Parathyroid adenoma (tissue), 2 donors: ENCODE results near the gene HOXB3.

Experiments used
- H2AFZ ChIP-seq: fragments of 300-600 bp; sonication (generic); one replicate; pipeline ENCODE4 v1.7.0; 2017; ENCODE audit warnings: antibody characterized with exemption, mild to moderate bottlenecking
- H3K27ac ChIP-seq: fragments of 300-600 bp; sonication (generic); one replicate; pipeline ENCODE4 v1.7.0; 2017
- H3K27me3 ChIP-seq: fragments of 300-600 bp; sonication (generic); one replicate; pipeline ENCODE4 v1.7.0; 2017; ENCODE audit warnings: low read length; ENCODE audit not compliant: control insufficient read depth, insufficient read depth
- H3K36me3 ChIP-seq: fragments of 300-600 bp; sonication (generic); one replicate; pipeline ENCODE4 v1.7.0; 2017; ENCODE audit warnings: low read length; ENCODE audit not compliant: control insufficient read depth, insufficient read depth
- H3K4me1 ChIP-seq: fragments of 300-600 bp; sonication (generic); one replicate; pipeline ENCODE4 v1.7.0; 2017; ENCODE audit warnings: control low read depth
- H3K4me2 ChIP-seq: fragments of 300-600 bp; sonication (generic); one replicate; pipeline ENCODE4 v1.7.0; 2017; ENCODE audit warnings: low read length
- H3K4me3 ChIP-seq: fragments of 300-600 bp; sonication (generic); one replicate; pipeline ENCODE4 v1.7.0; 2017; ENCODE audit warnings: low read depth, low read length
- H3K79me2 ChIP-seq: fragments of 300-600 bp; sonication (generic); one replicate; pipeline ENCODE4 v1.7.0; 2017; ENCODE audit warnings: control low read depth
- H3K9ac ChIP-seq: fragments of 300-600 bp; sonication (generic); one replicate; pipeline ENCODE4 v1.7.0; 2017; ENCODE audit warnings: mild to moderate bottlenecking
- H3K9me3 ChIP-seq: fragments of 300-600 bp; sonication (generic); one replicate; pipeline ENCODE4 v1.7.0; 2017; ENCODE audit warnings: low read length; ENCODE audit not compliant: control insufficient read depth
- TF ChIP-seq, protein P1 (sequence below): fragments of 300-600 bp; sonication (generic); IDR thresholded peaks from one replicate; pipeline ENCODE4 v1.7.0; 2017; ENCODE audit warnings: antibody characterized with exemption, mild to moderate bottlenecking
- donor health status: primary hyperparathyroidism.

Gene HOXB3

DNA sequence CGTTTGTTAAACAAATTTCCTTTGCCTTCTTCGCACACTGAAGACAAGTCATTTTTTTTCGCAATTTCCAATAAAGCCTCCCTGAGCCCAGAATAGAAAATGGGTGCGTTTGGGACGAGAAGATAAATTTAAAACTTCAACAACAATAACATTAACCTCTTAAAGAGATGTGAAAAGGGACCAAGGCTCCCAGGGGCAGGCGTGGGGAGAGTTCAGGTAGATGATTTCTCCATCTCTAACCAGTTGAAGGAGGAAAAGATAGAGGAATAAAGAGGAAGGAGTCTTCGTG is 10.6 kb downstream of the HOXB3 start:
- Histone ChIP-seq H3K9me3 (no peaks in the 10 kb centered on the region), H3K4me1 (no peaks in the 10 kb centered on the region), H3K4me2 (no peak overlapping the region), H3K4me3 (no peak overlapping the region), H2AFZ (no peak overlapping the region), H3K36me3 (no peaks in the 10 kb centered on the region), H3K79me2 (no peaks in the 10 kb centered on the region), H3K27me3 (no peaks in the 10 kb centered on the region), H3K27ac (no peak overlapping the region), H3K9ac (no peak overlapping the region)
- TF ChIP-seq, protein P1, sequence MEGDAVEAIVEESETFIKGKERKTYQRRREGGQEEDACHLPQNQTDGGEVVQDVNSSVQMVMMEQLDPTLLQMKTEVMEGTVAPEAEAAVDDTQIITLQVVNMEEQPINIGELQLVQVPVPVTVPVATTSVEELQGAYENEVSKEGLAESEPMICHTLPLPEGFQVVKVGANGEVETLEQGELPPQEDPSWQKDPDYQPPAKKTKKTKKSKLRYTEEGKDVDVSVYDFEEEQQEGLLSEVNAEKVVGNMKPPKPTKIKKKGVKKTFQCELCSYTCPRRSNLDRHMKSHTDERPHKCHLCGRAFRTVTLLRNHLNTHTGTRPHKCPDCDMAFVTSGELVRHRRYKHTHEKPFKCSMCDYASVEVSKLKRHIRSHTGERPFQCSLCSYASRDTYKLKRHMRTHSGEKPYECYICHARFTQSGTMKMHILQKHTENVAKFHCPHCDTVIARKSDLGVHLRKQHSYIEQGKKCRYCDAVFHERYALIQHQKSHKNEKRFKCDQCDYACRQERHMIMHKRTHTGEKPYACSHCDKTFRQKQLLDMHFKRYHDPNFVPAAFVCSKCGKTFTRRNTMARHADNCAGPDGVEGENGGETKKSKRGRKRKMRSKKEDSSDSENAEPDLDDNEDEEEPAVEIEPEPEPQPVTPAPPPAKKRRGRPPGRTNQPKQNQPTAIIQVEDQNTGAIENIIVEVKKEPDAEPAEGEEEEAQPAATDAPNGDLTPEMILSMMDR: no peak

DNA sequence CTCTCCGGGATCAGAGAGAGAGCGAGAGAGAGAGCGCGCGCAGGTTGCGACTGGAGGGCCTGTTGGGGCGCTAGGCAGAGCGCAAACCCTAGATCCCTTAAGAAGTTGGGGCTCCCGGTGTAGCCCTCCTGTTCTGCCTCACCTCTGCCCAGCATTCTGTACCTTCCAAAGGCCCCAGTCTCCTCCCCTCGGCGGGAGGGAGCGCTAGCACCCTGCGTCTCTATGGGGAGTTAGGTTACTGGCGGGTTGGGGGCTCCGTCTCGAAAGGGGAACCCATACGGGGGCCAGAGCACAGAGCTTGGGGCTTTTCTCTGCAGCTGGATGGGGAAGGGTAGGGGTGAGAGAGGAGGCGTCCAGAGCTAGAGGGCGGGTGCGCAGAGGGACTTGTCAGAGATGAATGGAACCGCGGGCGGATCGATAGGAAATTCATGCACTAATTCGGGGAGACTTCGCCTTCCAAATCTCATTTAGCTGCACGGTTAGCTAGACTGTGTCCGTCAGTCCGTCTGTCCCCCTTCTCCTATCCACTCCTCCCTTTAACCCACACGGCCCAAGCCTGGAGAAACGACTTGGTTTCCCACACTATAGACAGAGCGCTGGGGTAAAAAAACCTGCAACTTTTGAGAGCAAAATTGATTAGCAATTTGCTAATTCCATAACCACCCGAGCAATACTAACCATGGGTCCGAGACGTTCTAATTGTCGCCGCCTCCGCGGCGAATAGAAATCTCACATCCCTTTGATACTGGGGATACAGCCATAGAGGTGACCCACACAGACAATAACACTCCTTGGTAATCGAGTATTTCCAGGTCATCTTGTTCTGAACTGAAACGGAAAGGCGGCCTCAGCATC is 11.2 kb downstream of the HOXB3 start:
- Histone ChIP-seq H2AFZ (no peak overlapping the region), H3K36me3 (no peaks in the 10 kb centered on the region), H3K79me2 (no peaks in the 10 kb centered on the region), H3K9ac (no peak overlapping the region), H3K27me3 (no peaks in the 10 kb centered on the region), H3K9me3 (no peaks in the 10 kb centered on the region), H3K4me1 (no peaks in the 10 kb centered on the region), H3K27ac (peak overlapping the region; percentile 17), H3K4me3 (peak overlapping the region; percentile 28), H3K4me2 (peak overlapping the region; percentile 57)
- TF ChIP-seq, protein P1: no peak

DNA sequence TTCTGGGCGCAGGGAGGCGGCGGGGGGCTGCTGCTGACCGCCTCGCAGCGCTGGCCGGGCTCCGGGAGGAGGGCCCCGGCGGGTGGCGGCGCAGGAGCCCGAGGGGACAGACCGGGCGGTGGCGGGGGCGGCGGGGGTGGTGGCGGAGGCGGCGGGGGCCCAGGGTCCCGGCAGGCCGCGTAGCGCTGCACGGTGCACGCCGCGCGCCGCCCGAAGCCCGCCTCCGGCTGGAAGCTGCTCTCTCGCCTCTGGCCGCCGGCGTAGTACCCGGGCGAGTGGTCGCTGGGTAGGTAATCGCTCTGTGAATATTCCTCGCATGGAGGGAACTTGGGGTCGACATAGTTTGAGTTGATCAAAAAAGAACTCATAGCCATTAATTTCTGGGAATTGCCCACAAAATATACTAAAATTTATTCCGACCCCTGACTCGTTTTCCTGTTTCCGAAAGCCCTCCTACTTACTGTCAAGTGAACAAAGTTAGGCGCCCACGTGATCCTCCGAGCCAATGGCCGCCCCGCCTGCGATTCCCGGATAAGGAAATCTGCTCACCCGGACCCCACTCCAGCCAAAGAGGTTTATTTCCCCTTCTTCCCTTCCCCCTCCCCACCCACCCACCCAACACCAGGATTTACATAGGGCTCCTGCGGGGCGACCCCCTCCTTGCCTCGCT is 12.0 kb downstream of the HOXB3 start, which contains the start of gene HOXB4:
Gene HOXB4, minus strand, starts transcription at position 405 of the 670 bp plus-strand sequence. Its CDS starts 31 bp downstream, at position 374.
- Histone ChIP-seq H3K27me3 (no peaks in the 10 kb centered on the region), H3K79me2 (no peaks in the 10 kb centered on the region), H3K9me3 (no peaks in the 10 kb centered on the region), H2AFZ (no peak within 1 kb of the TSS), H3K4me3 (peak within 1 kb of the TSS; percentile 75), H3K4me2 (peak within 1 kb of the TSS; percentile 82), H3K27ac (peak within 1 kb of the TSS; percentile 17), H3K9ac (no peak within 1 kb of the TSS), H3K36me3 (no peaks in the 10 kb centered on the region), H3K4me1 (no peaks in the 10 kb centered on the region)
- TF ChIP-seq, protein P1: no peak

DNA sequence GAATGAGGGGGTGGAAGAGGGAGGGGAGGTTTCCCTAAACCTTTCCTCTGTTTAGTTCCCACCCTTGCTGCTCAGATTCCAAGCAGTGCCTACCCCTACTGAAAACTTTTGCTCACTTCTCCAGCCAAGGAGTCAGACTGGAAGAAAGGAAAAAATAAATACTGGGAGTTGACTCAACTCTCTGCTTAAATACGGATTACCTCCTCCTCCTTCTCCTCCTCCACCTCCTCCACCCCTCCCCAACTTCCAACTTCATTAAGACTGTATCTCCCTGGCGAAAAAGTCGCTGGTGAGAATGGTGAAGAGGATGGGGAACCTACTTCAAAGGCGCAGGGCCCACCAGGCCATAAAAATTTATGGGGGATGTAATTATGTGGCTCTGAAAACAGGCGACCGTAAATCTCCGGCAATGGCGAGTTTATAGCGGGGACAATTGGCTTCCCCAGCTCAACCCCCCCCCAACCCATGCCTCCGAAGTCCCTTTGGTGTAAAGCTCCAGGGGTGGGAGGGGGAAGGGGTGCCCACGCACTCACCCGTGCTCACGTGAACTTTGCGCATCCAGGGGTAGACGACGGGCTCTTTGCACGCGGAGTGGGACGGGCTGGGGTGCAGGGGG is 12.6 kb downstream of the HOXB3 start:
- H3K9ac ChIP-seq: no peak overlapping the region

More for the DNA sequence above, 12.6 kb downstream of the HOXB3 start:
- H3K27ac ChIP-seq: no peak overlapping the region
- H2AFZ ChIP-seq: no peak overlapping the region
- TF ChIP-seq, protein P1: no peak
- no peaks in the 10 kb centered on the region for H3K9me3 ChIP-seq
- H3K79me2 ChIP-seq: no peaks in the 10 kb centered on the region
- peak overlapping the region; percentile 82 for H3K4me2 ChIP-seq
- no peaks in the 10 kb centered on the region for H3K36me3 ChIP-seq
- peak overlapping the region; percentile 59 for H3K4me3 ChIP-seq
- no peaks in the 10 kb centered on the region for H3K27me3 ChIP-seq
- H3K4me1 ChIP-seq: no peaks in the 10 kb centered on the region
